Stimulated activated CD8-positive, alpha-beta memory T cell treated with anti-CD3 and anti-CD28 coated beads, Interleukin-12 subunit alpha, Interleukin-12 subunit beta, amount 100 ng/mL, for 4 hours (primary cell): ENCODE data around the gene MYO3B.

ENCODE experiments used
- DNase-seq: peaks from one replicate; pipeline ENCODE4 v3.0.0-alpha.2; 2020; ENCODE audit warnings: low read depth

The MYO3B gene

GRCh38 chr2:170300993-170301392, 123.0 kb downstream of the MYO3B start:
- DNase-seq: no peak

- DNase-seq: no peak
Measured at GRCh38 chr2:170301626-170302025, 123.7 kb downstream of the MYO3B start.

GRCh38 chr2:170305711-170306110, 127.8 kb downstream of the MYO3B start:
- no peak for DNase-seq

GRCh38 chr2:170306293-170306873, 128.4 kb downstream of the MYO3B start:
- DNase-seq: no peak

- DNase-seq: no peak
Measured at GRCh38 chr2:170307052-170307451, 129.1 kb downstream of the MYO3B start.

- no peak for DNase-seq
Measured at GRCh38 chr2:170307555-170308351, 129.8 kb downstream of the MYO3B start.

- DNase-seq: no peak
Measured at GRCh38 chr2:170310876-170311502, 133.0 kb downstream of the MYO3B start.

GRCh38 chr2:170313347-170313991, 135.5 kb downstream of the MYO3B start:
- DNase-seq: no peak

- no peak for DNase-seq
Measured at GRCh38 chr2:170313992-170314348, 136.0 kb downstream of the MYO3B start.

GRCh38 chr2:170314744-170315447, 136.9 kb downstream of the MYO3B start:
- no peak for DNase-seq

- DNase-seq: no peak
Measured at GRCh38 chr2:170320948-170321347, 143.0 kb downstream of the MYO3B start.

- no peak for DNase-seq
Measured at GRCh38 chr2:170321526-170321925, 143.6 kb downstream of the MYO3B start.

GRCh38 chr2:170322140-170322766, 144.3 kb downstream of the MYO3B start:
- DNase-seq: no peak

GRCh38 chr2:170323743-170324142, 145.8 kb downstream of the MYO3B start:
- DNase-seq: no peak

- DNase-seq: no peak
Measured at GRCh38 chr2:170324640-170325046, 146.7 kb downstream of the MYO3B start.

- no peak for DNase-seq
Measured at GRCh38 chr2:170330881-170331280, 152.9 kb downstream of the MYO3B start.

GRCh38 chr2:170332676-170333402, 154.9 kb downstream of the MYO3B start:
- no peak for DNase-seq

- DNase-seq: no peak
Measured at GRCh38 chr2:170335351-170335750, 157.4 kb downstream of the MYO3B start.

GRCh38 chr2:170336408-170336807, 158.5 kb downstream of the MYO3B start:
- no peak for DNase-seq

GRCh38 chr2:170336916-170337315, 159.0 kb downstream of the MYO3B start:
- DNase-seq: no peak

GRCh38 chr2:170339322-170339721, 161.4 kb downstream of the MYO3B start:
- DNase-seq: no peak
